ENCODE data around the gene SLC6A12. TPM values are rescaled to one million over a fixed set of nuclear protein-coding genes. Genes with fewer than 3 reads are reported as not detected.

SLC6A12 gene
- total RNA-seq, 4 donors from 2014 or later = 0.28 to 2.4 TPM; not detected in 2

- Histone ChIP-seq H3K27me3 (no peaks in the 10 kb centered on the region), H3K27ac (no peak overlapping the region), H3K4me3 (no peak overlapping the region), H3K4me1 (no peaks in the 10 kb centered on the region), H3K36me3 (no peaks in the 10 kb centered on the region), H3K9me3 (no peaks in the 10 kb centered on the region)
- intact Hi-C loops (cut with DNase I; ENCODE audit: low total_unique reads) = no loop called here
- no peak for TF ChIP-seq POLR2A (IDR thresholded peaks at IDR 0.05)
- TF ChIP-seq, protein P1, sequence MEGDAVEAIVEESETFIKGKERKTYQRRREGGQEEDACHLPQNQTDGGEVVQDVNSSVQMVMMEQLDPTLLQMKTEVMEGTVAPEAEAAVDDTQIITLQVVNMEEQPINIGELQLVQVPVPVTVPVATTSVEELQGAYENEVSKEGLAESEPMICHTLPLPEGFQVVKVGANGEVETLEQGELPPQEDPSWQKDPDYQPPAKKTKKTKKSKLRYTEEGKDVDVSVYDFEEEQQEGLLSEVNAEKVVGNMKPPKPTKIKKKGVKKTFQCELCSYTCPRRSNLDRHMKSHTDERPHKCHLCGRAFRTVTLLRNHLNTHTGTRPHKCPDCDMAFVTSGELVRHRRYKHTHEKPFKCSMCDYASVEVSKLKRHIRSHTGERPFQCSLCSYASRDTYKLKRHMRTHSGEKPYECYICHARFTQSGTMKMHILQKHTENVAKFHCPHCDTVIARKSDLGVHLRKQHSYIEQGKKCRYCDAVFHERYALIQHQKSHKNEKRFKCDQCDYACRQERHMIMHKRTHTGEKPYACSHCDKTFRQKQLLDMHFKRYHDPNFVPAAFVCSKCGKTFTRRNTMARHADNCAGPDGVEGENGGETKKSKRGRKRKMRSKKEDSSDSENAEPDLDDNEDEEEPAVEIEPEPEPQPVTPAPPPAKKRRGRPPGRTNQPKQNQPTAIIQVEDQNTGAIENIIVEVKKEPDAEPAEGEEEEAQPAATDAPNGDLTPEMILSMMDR (IDR thresholded peaks at IDR 0.05) = no peak
- no peak for DNase-seq
Observed at GRCh38 chr12:252636-253035, 38.7 kb upstream of the SLC6A12 start.

DNA sequence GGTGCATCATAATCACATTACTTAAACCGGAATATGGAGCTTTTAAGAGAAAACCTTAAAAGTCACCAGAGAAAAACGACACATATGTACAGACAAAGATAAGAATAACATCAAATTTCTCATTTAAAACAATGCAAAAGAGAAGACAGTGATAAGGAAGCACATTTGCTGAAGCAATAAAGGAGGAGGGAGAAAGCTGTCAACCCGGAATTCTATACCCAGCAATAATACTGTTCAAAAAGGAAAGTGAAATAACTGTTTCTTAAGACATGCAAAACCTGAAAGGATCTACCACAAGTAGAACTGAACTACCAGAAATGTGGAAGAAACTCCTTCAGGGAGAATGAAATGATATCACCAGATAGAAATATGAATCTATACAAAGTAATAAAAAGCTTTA, 33.3 kb upstream of the SLC6A12 start:
- intact Hi-C loops (cut with DNase I; ENCODE audit: low total_unique reads) = no loop called here
- Histone ChIP-seq H3K9me3 (no peaks in the 10 kb centered on the region), H3K27me3 (no peaks in the 10 kb centered on the region), H3K36me3 (no peaks in the 10 kb centered on the region), H3K4me3 (no peak overlapping the region), H3K4me1 (no peaks in the 10 kb centered on the region), H3K27ac (no peak overlapping the region)
- TF ChIP-seq POLR2A (IDR thresholded peaks at IDR 0.05) = no peak
- TF ChIP-seq, protein P1 (IDR thresholded peaks at IDR 0.05) = no peak
- DNase-seq = no peak

DNA sequence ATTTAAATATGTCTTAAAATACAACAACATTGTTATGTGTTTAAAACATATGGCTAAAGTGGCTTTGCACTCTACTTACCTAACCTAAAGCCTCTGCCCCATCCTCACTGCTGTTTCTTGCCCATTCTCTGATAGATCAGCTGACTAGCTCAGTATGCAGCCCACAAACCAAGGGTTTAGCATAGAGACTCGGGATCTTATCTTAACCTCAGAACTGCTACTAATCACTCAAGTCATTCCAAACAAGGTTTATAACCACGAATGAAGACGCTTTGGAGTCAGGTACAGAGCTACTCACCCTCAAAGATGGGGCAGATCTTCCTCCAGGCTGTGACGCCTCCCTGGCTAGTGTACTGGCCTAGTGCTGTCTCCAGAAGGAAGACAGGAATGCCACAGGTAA, 29.4 kb upstream of the SLC6A12 start:
- H3K9me3 ChIP-seq = no peaks in the 10 kb centered on the region
- no peak overlapping the region for H3K27ac ChIP-seq
- H3K4me1 ChIP-seq = no peaks in the 10 kb centered on the region
- intact Hi-C loops (cut with DNase I; ENCODE audit: low total_unique reads) = no loop called here
- TF ChIP-seq POLR2A (IDR thresholded peaks at IDR 0.05) = no peak
- TF ChIP-seq, protein P1 (IDR thresholded peaks at IDR 0.05) = no peak
- no peak overlapping the region for H3K4me3 ChIP-seq
- no peak for DNase-seq
- no peaks in the 10 kb centered on the region for H3K36me3 ChIP-seq
- no peaks in the 10 kb centered on the region for H3K27me3 ChIP-seq

DNA sequence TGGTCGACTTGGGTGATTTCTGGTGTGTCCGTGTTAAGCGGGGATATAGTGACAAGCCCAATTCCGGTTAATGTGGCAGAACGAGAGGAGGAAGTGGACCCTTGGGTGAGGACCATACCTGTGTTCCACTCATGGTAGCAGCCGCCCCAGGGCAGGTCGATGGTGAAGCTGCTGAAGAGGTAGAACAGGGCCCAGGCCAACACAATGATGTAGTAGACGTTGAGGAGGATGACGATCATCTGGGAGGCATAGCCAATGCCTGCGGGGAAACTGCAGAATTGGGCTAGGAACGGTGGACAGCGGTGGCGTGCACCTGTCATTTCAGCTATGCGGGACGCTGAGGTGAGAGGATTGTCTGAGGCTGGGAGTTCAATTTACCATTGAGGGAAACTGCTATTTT, 28.5 kb upstream of the SLC6A12 start:
- H3K4me3 ChIP-seq = no peak overlapping the region

GRCh38 chr12:241266-241665, 27.3 kb upstream of the SLC6A12 start:
- Histone ChIP-seq H3K4me1 (no peaks in the 10 kb centered on the region), H3K36me3 (no peaks in the 10 kb centered on the region), H3K27ac (no peak overlapping the region), H3K27me3 (no peaks in the 10 kb centered on the region), H3K9me3 (no peaks in the 10 kb centered on the region), H3K4me3 (no peak overlapping the region)
- DNase-seq = no peak
- TF ChIP-seq POLR2A (IDR thresholded peaks at IDR 0.05) = no peak
- TF ChIP-seq, protein P1 (IDR thresholded peaks at IDR 0.05) = no peak
- intact Hi-C loops (cut with DNase I; ENCODE audit: low total_unique reads) = no loop called here

More for the DNA sequence above, 28.5 kb upstream of the SLC6A12 start:
- no peaks in the 10 kb centered on the region for H3K4me1 ChIP-seq
- H3K27ac ChIP-seq = no peak overlapping the region
- TF ChIP-seq, protein P1 (IDR thresholded peaks at IDR 0.05) = no peak
- no peak for TF ChIP-seq POLR2A (IDR thresholded peaks at IDR 0.05)
- intact Hi-C loops (cut with DNase I; ENCODE audit: low total_unique reads) = no loop called here
- H3K9me3 ChIP-seq = no peaks in the 10 kb centered on the region
- no peak for DNase-seq
- H3K27me3 ChIP-seq = no peaks in the 10 kb centered on the region
- no peaks in the 10 kb centered on the region for H3K36me3 ChIP-seq

Data from uterus (tissue), 4 donors.